PC-3 (cell line): Measurements from ENCODE around the gene BPIFB4. TPM values are rescaled to one million over a fixed set of nuclear protein-coding genes. Genes with fewer than 3 reads are reported as not detected.

ENCODE experiments used
- ATAC-seq: fragments of 200-7000 bp; cut with Tn5 transposase; 2 replicates; pipeline ENCODE4 v1.9.1; 2020; ENCODE audit warnings: mild to moderate bottlenecking, moderate library complexity
- BruUV-seq: library from RNA; stranded (reverse); fragments of 400-500 nt; replicated peaks from 2 replicates; lab custom pipeline; 2021; lab: Mats Ljungman, UMichigan
- CTCF ChIA-PET: fragments of 300-600 bp; sonication (Branson Sonifier 250); formaldehyde crosslinking; loops from one replicate; lab custom pipeline; 2022; ENCODE audit warnings: antibody characterized with exemption; lab: Charles Lee
- POLR2A ChIA-PET: fragments of 300-600 bp; sonication (Branson Sonifier 250); formaldehyde crosslinking; loops from one replicate; lab custom pipeline; 2022; ENCODE audit warnings: antibody characterized with exemption; ENCODE audit not compliant: unreplicated experiment; lab: Charles Lee
- DNase-seq: peaks from one replicate; pipeline ENCODE4 v3.0.0-alpha.2; 2015
- H2AFZ ChIP-seq: fragments of 300-600 bp; sonication (generic); 2 replicates; pipeline ENCODE4 v1.6.0; 2016; ENCODE audit warnings: antibody characterized with exemption, low read length
- H3F3A ChIP-seq: fragments of 300-600 bp; sonication (generic); one replicate; pipeline ENCODE4 v1.6.0; 2017; ENCODE audit warnings: antibody characterized with exemption, low read length, control low read depth, mild to moderate bottlenecking; ENCODE audit not compliant: unreplicated experiment
- H3K27ac ChIP-seq: fragments of 300-600 bp; sonication (generic); 2 replicates; pipeline ENCODE4 v1.5.1; 2016; ENCODE audit warnings: mild to moderate bottlenecking, low read length
- H3K27me3 ChIP-seq: fragments of 300-600 bp; sonication (generic); 2 replicates; pipeline ENCODE4 v1.6.1; 2016; ENCODE audit warnings: low read length, mixed read lengths
- H3K36me3 ChIP-seq: fragments of 300-600 bp; sonication (generic); 2 replicates; pipeline ENCODE4 v1.6.1; 2016; ENCODE audit warnings: low read depth, mixed run types, low read length, mixed read lengths
- H3K4me1 ChIP-seq: fragments of 300-600 bp; sonication (generic); 2 replicates; pipeline ENCODE4 v1.5.1; 2016; ENCODE audit warnings: low read length; ENCODE audit not compliant: insufficient read depth
- H3K4me2 ChIP-seq: fragments of 300-600 bp; sonication (generic); 2 replicates; pipeline ENCODE4 v1.6.0; 2016; ENCODE audit warnings: low read length
- H3K4me3 ChIP-seq: fragments of 300-600 bp; sonication (generic); 2 replicates; pipeline ENCODE4 v1.5.1; 2016; ENCODE audit warnings: mild to moderate bottlenecking, low read length, mixed read lengths
- H3K79me2 ChIP-seq: fragments of 300-600 bp; sonication (generic); 2 replicates; pipeline ENCODE4 v1.6.1; 2017; ENCODE audit warnings: low read length, mixed read lengths
- H3K9ac ChIP-seq: fragments of 300-600 bp; sonication (generic); 2 replicates; pipeline ENCODE4 v1.6.0; 2016; ENCODE audit warnings: mild to moderate bottlenecking, low read length
- H3K9me2 ChIP-seq: fragments of 300-600 bp; sonication (generic); replicated peaks from 2 replicates; pipeline ENCODE4 v1.6.1; 2016; ENCODE audit warnings: mixed run types, low read length, mixed read lengths
- H3K9me3 ChIP-seq: fragments of 300-600 bp; sonication (generic); 2 replicates; pipeline ENCODE4 v1.6.1; 2016; ENCODE audit warnings: low read length, mixed read lengths
- H4K20me1 ChIP-seq: fragments of 300-600 bp; sonication (generic); 2 replicates; pipeline ENCODE4 v1.6.1; 2016; ENCODE audit warnings: low read length, mixed read lengths
- EZH2 ChIP-seq: fragments of 300-600 bp; sonication (generic); IDR thresholded peaks from one replicate; pipeline ENCODE4 v1.6.1; 2017; ENCODE audit warnings: antibody characterized with exemption, mild to moderate bottlenecking, low read length; ENCODE audit not compliant: unreplicated experiment
- EZH2phosphoT487 ChIP-seq: fragments of 300-600 bp; sonication (generic); IDR thresholded peaks from 2 replicates; pipeline ENCODE4 v1.6.1; 2018; ENCODE audit warnings: mild to moderate bottlenecking, antibody characterized with exemption, low read length, borderline replicate concordance
- intact Hi-C: fragments of 100-400 bp; cut with micrococcal nuclease; formaldehyde crosslinking; loops from 2 replicates; pipeline ENCODE4 v1.9.0; 2023
- total RNA-seq: library from RNA; depleted of rRNA; stranded (reverse); fragments of >200 nt; gene quantifications from 2 replicates; pipeline ENCODE4 v1.2.3, GENCODE V29; 2014
- TF ChIP-seq, protein P1 (sequence below): fragments of 300-600 bp; sonication (generic); conservative IDR thresholded peaks from 2 replicates; pipeline ENCODE4 v1.5.1; 2017; ENCODE audit warnings: antibody characterized with exemption, low read depth, mild to moderate bottlenecking, low read length

Gene BPIFB4
- total RNA-seq, 1 experiment from 2014 or later = not detected

DNA sequence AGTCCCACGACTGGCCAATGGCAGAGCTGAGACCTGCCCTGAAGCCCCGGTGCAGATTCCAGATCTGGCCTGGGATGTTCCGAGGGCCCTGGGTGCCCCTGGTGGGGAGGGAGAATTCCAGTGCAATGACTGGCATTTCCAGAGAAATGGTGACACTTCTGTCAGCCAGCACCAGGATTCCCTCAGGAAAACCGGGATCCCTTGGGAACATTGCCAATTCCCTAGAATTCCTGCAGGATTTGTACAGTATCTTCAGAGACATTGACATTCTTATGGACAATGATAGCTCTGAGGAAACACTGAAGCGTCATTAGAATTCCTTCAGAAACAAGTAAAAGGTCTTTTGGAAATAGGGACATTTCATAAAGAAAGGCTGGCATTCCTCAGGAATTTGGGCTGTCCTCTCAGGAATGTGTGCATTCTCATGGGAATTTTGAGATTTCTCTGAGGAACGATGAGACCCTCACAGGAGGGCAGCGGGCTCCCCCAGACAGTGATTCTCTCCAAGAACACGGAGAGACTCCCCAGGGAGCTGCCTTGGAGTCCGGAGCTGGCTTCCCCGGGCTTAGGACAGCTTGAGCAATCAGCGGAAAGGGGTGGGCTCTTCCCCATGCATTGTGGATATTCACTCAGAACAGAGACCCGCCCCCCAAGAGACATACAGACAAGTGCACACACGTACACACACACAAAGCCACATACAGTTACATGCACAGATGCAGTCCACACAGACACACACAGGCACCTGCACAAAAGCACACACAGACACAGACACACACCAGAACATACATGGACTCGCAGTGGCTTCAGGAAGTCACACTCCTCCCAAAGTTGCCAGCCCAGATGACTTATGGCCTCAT lies 53.3 kb downstream of the BPIFB4 start:
- H3K4me2 ChIP-seq = no peak overlapping the region
- ChIA-PET POLR2A (no interaction called here), CTCF (no interaction called here)
- H3K9me2 ChIP-seq = no peaks in the 10 kb centered on the region
- no peak overlapping the region for H3K4me3 ChIP-seq
- H2AFZ ChIP-seq = no peak overlapping the region
- H3K36me3 ChIP-seq = no peaks in the 10 kb centered on the region
- H4K20me1 ChIP-seq = no peaks in the 10 kb centered on the region
- intact Hi-C loops = no loop called here
- H3K79me2 ChIP-seq = no peaks in the 10 kb centered on the region
- no peaks in the 10 kb centered on the region for H3K4me1 ChIP-seq
- no peak overlapping the region for H3K27ac ChIP-seq
- no TSS peak for BruUV-seq
- DNase-seq = no peak
- no peaks in the 10 kb centered on the region for H3F3A ChIP-seq
- no peak for ATAC-seq
- H3K27me3 ChIP-seq = peaks cover 41% of the 10 kb centered on the region
- H3K9me3 ChIP-seq = no peaks in the 10 kb centered on the region
- H3K9ac ChIP-seq = no peak overlapping the region
- no peak for TF ChIP-seq EZH2phosphoT487
- TF ChIP-seq, protein P1, sequence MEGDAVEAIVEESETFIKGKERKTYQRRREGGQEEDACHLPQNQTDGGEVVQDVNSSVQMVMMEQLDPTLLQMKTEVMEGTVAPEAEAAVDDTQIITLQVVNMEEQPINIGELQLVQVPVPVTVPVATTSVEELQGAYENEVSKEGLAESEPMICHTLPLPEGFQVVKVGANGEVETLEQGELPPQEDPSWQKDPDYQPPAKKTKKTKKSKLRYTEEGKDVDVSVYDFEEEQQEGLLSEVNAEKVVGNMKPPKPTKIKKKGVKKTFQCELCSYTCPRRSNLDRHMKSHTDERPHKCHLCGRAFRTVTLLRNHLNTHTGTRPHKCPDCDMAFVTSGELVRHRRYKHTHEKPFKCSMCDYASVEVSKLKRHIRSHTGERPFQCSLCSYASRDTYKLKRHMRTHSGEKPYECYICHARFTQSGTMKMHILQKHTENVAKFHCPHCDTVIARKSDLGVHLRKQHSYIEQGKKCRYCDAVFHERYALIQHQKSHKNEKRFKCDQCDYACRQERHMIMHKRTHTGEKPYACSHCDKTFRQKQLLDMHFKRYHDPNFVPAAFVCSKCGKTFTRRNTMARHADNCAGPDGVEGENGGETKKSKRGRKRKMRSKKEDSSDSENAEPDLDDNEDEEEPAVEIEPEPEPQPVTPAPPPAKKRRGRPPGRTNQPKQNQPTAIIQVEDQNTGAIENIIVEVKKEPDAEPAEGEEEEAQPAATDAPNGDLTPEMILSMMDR = no peak
- no peak for TF ChIP-seq EZH2

DNA sequence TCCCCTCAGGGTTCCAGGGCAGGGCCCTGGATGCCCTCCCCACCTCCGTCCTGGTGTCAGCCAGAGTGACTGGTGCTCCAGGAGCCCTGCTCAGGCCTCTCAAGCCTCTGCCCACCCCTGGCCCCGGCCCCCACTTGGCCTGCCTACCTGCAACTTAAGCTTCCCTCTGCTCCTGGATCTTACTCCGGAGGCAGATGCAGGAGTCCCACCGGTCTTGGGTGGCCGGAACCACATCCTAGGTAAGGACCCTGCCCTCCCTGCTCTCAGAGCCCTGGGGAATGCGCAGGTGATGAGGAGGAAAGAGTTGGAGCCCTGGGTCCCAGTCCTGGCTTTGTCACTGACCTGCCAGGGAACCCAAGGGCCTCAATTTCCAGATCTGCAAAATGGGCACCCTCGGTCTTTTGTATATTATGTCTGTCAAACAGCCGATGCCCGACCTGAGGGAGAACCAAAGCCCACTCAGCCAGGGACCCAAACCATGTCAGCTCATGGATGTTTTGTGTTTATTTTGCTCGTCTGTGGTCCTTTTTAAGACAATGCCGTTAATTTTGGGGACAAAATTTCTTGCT lies 54.0 kb downstream of the BPIFB4 start:
- ChIA-PET CTCF (no interaction called here), POLR2A (no interaction called here)
- peaks cover 39% of the 10 kb centered on the region for H3K27me3 ChIP-seq
- DNase-seq (no peak), ATAC-seq (no peak)
- no peaks in the 10 kb centered on the region for H3K36me3 ChIP-seq
- no peaks in the 10 kb centered on the region for H4K20me1 ChIP-seq
- no peak overlapping the region for H3K27ac ChIP-seq
- H3F3A ChIP-seq = no peaks in the 10 kb centered on the region
- no peaks in the 10 kb centered on the region for H3K79me2 ChIP-seq
- 0 out of 2 replicates have a peak, but pooled peaks cover 1% of the 10 kb centered on the region for H3K9me3 ChIP-seq
- no peaks in the 10 kb centered on the region for H3K4me1 ChIP-seq
- intact Hi-C loops = no loop called here
- TF ChIP-seq EZH2phosphoT487 = no peak
- no peak for TF ChIP-seq EZH2
- TF ChIP-seq, protein P1 = no peak
- no TSS peak for BruUV-seq
- no peak overlapping the region for H3K9ac ChIP-seq
- H3K4me3 ChIP-seq = no peak overlapping the region
- no peak overlapping the region for H3K4me2 ChIP-seq
- no peak overlapping the region for H2AFZ ChIP-seq
- H3K9me2 ChIP-seq = no peaks in the 10 kb centered on the region

- no peak overlapping the region for H3K27ac ChIP-seq
- no TSS peak for BruUV-seq
- no peak overlapping the region for H3K9ac ChIP-seq
- no peaks in the 10 kb centered on the region for H3F3A ChIP-seq
- H3K4me3 ChIP-seq = no peak overlapping the region
- 0 out of 2 replicates have a peak, but pooled peaks cover 4% of the 10 kb centered on the region for H3K9me3 ChIP-seq
- no peaks in the 10 kb centered on the region for H3K4me1 ChIP-seq
- TF ChIP-seq, protein P1 = no peak
- TF ChIP-seq EZH2phosphoT487 (no peak), EZH2 (no peak)
- H3K36me3 ChIP-seq = no peaks in the 10 kb centered on the region
- H3K9me2 ChIP-seq = no peaks in the 10 kb centered on the region
- intact Hi-C loops = no loop called here
- H4K20me1 ChIP-seq = no peaks in the 10 kb centered on the region
- no peak overlapping the region for H2AFZ ChIP-seq
- ATAC-seq = no peak
- ChIA-PET POLR2A (no interaction called here), CTCF (no interaction called here)
- no peaks in the 10 kb centered on the region for H3K79me2 ChIP-seq
- peaks cover 29% of the 10 kb centered on the region for H3K27me3 ChIP-seq
- no peak for DNase-seq
- H3K4me2 ChIP-seq = no peak overlapping the region
Observed at GRCh38 chr20:33137195-33137594, 57.8 kb downstream of the BPIFB4 start.
